ENCODE measurements around the gene OR51A7. TPM values are rescaled to one million over a fixed set of nuclear protein-coding genes. Genes with fewer than 3 reads are reported as not detected.

The OR51A7 gene
- total and polyA plus RNA-seq, 2 of the 8 experiments (the other 6 are each of a cell fraction or from before 2014, with no cell fraction given): not detected

DNA sequence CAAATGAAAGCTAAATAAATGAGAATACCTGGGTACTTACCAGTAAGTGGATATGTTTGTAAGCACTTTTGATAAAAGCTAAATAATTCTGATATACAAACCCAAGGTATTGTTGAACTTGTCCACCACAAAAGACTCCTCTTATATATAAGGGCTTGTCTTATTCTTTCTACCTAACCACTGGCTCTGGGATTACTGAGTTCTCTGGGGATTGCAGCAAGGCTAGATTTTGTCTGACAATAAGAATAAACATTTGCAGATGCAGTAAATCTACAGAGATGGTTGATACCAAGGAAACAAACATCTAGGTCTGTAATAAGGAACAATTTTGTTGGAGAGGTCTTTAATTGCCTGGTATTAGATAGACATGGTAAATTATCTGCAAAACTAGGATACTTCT, 43.9 kb downstream of the OR51A7 start, which contains the start of gene OR51A4:
OR51A4 (minus strand) TSS at position 101 of the 400 bp plus-strand sequence. CDS start 505 bp downstream, outside the sequence.
- Histone ChIP-seq H3K14ac (ENCODE audit: insufficient read length) (no peak within 1 kb of the TSS), H2BK20ac (ENCODE audit: low read length) (no peak within 1 kb of the TSS), H3K36me3 (ENCODE audit: control insufficient read depth in 2 of 4, insufficient read depth in 4 of 4, low read length in 3 of 4) (no peaks in the 10 kb centered on the region), H2AFZ (ENCODE audit: low read length) (no peak within 1 kb of the TSS), H3K9ac (replicated peaks in 1 of 4; ENCODE audit: extremely low read depth in 1 of 4, low read depth in 3 of 4, low read length in 3 of 4) (no peak within 1 kb of the TSS), H3K4me3 (ENCODE audit: extremely low read depth in 1 of 4, insufficient read depth in 2 of 4, low read depth in 3 of 4, low read length in 4 of 4) (no peak within 1 kb of the TSS), H3K27me3 (replicated peaks in 1 of 4; ENCODE audit: control insufficient read depth in 3 of 4, extremely low read depth in 1 of 4, insufficient read depth in 3 of 4, low read length in 3 of 4) (no peaks in the 10 kb centered on the region), H4K20me1 (replicated peaks in 1 of 2; ENCODE audit: control insufficient read depth in 1 of 2, insufficient read depth in 2 of 2, low read length in 2 of 2) (no peaks in the 10 kb centered on the region), H4K5ac (ENCODE audit: insufficient read length, low read depth, low read length) (no peak within 1 kb of the TSS), H3K9me3 (ENCODE audit: insufficient read depth in 2 of 2, low read depth in 1 of 2, low read length in 1 of 2) (no peaks in the 10 kb centered on the region), H3K23ac (ENCODE audit: insufficient read length) (no peak within 1 kb of the TSS), H4K8ac (ENCODE audit: extremely low read depth, insufficient read depth, low read length) (no peak within 1 kb of the TSS), H3K23me2 (ENCODE audit: low read depth, low read length) (no peaks in the 10 kb centered on the region), H2AK5ac (ENCODE audit: low read depth, low read length) (no peak within 1 kb of the TSS), H2BK12ac (ENCODE audit: low read depth, low read length) (no peak within 1 kb of the TSS), H3K27ac (ENCODE audit: low read depth, low read length) (no peak within 1 kb of the TSS), H3K4me2 (ENCODE audit: insufficient read depth in 1 of 2, low read depth in 2 of 2, low read length in 2 of 2) (no peak within 1 kb of the TSS), H3K4me1 (replicated peaks in 1 of 4; ENCODE audit: control insufficient read depth in 3 of 4, insufficient read depth in 4 of 4, low read length in 3 of 4) (no peaks in the 10 kb centered on the region), H3K56ac (replicated peaks; ENCODE audit: insufficient read length, low read depth, low read length) (no peak within 1 kb of the TSS), H3K18ac (ENCODE audit: extremely low read depth, low read length) (no peak within 1 kb of the TSS), H3K79me2 (ENCODE audit: control insufficient read depth in 1 of 2, insufficient read depth in 2 of 2, low read length in 2 of 2) (no peaks in the 10 kb centered on the region), H3K79me1 (ENCODE audit: low read depth, low read length) (no peaks in the 10 kb centered on the region), H3K4ac (replicated peaks; ENCODE audit: insufficient read length, low read depth, low read length) (no peak within 1 kb of the TSS), H2BK120ac (replicated peaks; ENCODE audit: low read depth, low read length) (no peak within 1 kb of the TSS), H2BK15ac (ENCODE audit: low read length) (no peak within 1 kb of the TSS), H4K91ac (replicated peaks; ENCODE audit: insufficient read length, low read length) (no peak within 1 kb of the TSS), H2BK5ac (ENCODE audit: low read depth, low read length) (no peak within 1 kb of the TSS)
- ChIA-PET CTCF (ENCODE audit: partially characterized antibody) (no interaction called here), POLR2A (ENCODE audit: partially characterized antibody) (no interaction called here)
- FAIRE-seq (no peak), DNase-seq (ENCODE audit: low read depth in 1 of 2, low spot score in 2 of 2) (no peak)
- TF ChIP-seq EZH2 (IDR thresholded peaks at IDR 0.05; ENCODE audit: low read depth, low read length, severe bottlenecking) (no peak), EP300 (IDR thresholded peaks at IDR 0.05; ENCODE audit: borderline replicate concordance in 1 of 2, low read depth in 2 of 2, low read length in 2 of 2) (no peak), TAF1 (IDR thresholded peaks at IDR 0.05; ENCODE audit: low read depth, low read length) (no peak), RXRA (IDR thresholded peaks at IDR 0.05; ENCODE audit: insufficient read depth, low read depth, low read length) (no peak), BRCA1 (IDR thresholded peaks at IDR 0.05; ENCODE audit: low read depth, low read length) (no peak), NRF1 (IDR thresholded peaks at IDR 0.05; ENCODE audit: low read depth, low read length) (no peak), ASH2L (IDR thresholded peaks at IDR 0.05; ENCODE audit: low read length) (no peak), POLR2AphosphoS5 (IDR thresholded peaks at IDR 0.05; ENCODE audit: low read depth, low read length) (no peak), BACH1 (IDR thresholded peaks at IDR 0.05; ENCODE audit: low read length) (no peak)

Data from H1 (cell line).